Ascending aorta (tissue), 2 donors: ENCODE data around the gene SASH3. TPM values are rescaled to one million over a fixed set of nuclear protein-coding genes. Genes with fewer than 3 reads are reported as not detected.

Experiments
- DNase-seq, 2 donors: peaks; one replicate each; pipeline ENCODE4 v3.0.0-alpha.2; 2019; ENCODE audit warnings: low spot score in 2 of 2
- H3K27ac ChIP-seq, 2 donors: fragments of 200-600 bp; sonication (generic); one replicate each; pipeline ENCODE4 v1.5.1; 2016 to 2017; ENCODE audit warnings: mild to moderate bottlenecking in 1 of 2
- H3K27me3 ChIP-seq: fragments of 200-600 bp; sonication (generic); one replicate; pipeline ENCODE4 v1.5.1; 2017
- H3K36me3 ChIP-seq, 2 donors: fragments of 200-600 bp; sonication (generic); one replicate each; pipeline ENCODE4 v1.5.1; 2016
- H3K4me1 ChIP-seq, 2 donors: fragments of 200-600 bp; sonication (generic); one replicate each; pipeline ENCODE4 v1.5.1; 2016 to 2017; ENCODE audit warnings: mild to moderate bottlenecking in 1 of 2
- H3K4me3 ChIP-seq, 2 donors: fragments of 200-600 bp; sonication (generic); one replicate each; pipeline ENCODE4 v1.5.1; 2016 to 2017; ENCODE audit warnings: mild to moderate bottlenecking in 1 of 2
- H3K9me3 ChIP-seq, 2 donors: fragments of 200-600 bp; sonication (generic); one replicate each; pipeline ENCODE4 v1.5.1; 2016
- CTCF ChIP-seq, 3 experiments: fragments of 200-600 bp in 2 of 3; fragments of 450-650 bp in 1 of 3; sonication (generic) in 2 of 3; IDR thresholded peaks; one replicate each; pipeline ENCODE4 v1.5.1; 2016 to 2019; ENCODE audit warnings: antibody characterized with exemption in 3 of 3, mild to moderate bottlenecking in 1 of 3, moderate library complexity in 1 of 3
- intact Hi-C: fragments of 100-400 bp; cut with DNase I; formaldehyde crosslinking; loops from one replicate; pipeline ENCODE4 v1.15.1; 2023
- total RNA-seq: library from RNA; depleted of rRNA; stranded (reverse); fragments of >200 nt; gene quantifications from one replicate; pipeline ENCODE4 v1.1.0, GENCODE V29; 2016

SASH3 gene
- total RNA-seq, 1 donor from 2014 or later = 31.0 TPM

DNA sequence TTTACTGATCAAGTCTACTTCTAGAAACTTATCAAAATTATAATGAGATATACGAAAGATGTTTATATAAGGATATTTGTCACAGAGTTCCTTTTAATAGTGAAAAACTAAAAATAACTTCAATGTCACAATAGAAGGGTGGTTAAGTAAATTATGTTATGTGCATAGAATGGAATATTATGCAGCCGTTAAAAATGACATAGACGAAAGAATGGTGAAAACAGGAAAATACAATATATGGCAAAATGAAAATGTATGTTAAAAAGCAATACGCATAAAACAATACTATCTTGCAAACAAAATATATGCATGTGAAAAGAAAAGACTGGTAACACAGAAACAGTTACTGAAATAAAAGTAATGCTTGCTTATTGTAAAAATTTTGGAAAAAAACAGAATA lies 44.9 kb downstream of the SASH3 start:
- Histone ChIP-seq H3K27me3 (no peaks in the 10 kb centered on the region), H3K27ac (no peak overlapping the region), H3K4me3 (no peak overlapping the region), H3K4me1 (no peaks in the 10 kb centered on the region), H3K9me3 (no peaks in the 10 kb centered on the region), H3K36me3 (peaks cover 0 to 6% of the 10 kb centered on the region in 2 donors)
- intact Hi-C loops = no loop called here
- no peak for DNase-seq
- TF ChIP-seq CTCF (IDR thresholded peaks at IDR 0.05) = no peak

DNA sequence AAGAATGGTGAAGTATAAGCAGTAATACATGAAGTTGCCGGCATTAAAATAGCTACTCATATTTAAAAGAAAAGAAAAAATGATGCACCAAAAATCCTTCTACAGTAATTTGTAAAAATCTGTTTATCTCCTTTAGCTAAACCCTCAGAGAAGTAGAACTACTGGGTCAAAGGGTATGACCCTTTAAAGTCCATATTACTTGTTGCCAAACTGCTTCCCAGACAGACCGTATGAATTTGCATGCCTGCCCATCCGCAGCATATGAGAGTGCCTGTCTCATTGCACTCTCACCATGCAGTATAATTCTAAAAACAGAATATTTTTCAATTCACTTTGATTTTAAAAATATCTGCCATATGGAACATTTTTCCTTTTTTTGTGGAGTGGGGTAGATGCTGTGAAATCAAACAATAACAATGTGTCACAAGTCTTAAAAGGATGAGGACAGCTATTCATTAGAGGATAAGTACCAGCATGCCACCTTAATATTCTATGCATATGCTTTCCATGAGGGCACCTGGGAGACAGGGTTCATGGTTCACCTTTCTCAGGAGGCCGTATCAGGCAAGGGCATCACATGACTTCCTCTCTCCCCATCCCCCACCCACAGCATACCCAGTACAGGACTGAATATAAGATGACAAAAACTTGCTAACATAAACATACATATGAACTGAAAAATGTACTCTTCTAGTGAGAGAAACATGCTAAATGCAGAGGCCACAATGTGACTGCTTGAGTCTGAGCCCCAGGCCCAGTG lies 46.2 kb downstream of the SASH3 start:
- Histone ChIP-seq H3K4me3 (no peak overlapping the region), H3K4me1 (no peaks in the 10 kb centered on the region), H3K9me3 (no peaks in the 10 kb centered on the region), H3K27ac (no peak overlapping the region), H3K36me3 (peaks cover 0 to 6% of the 10 kb centered on the region in 2 donors), H3K27me3 (no peaks in the 10 kb centered on the region)
- intact Hi-C loops = no loop called here
- DNase-seq = no peak
- no peak for TF ChIP-seq CTCF (IDR thresholded peaks at IDR 0.05)

GRCh38 chrX:129830494-129830893 lies 50.7 kb downstream of the SASH3 start:
- Histone ChIP-seq H3K27me3 (no peaks in the 10 kb centered on the region), H3K36me3 (peaks cover 0 to 6% of the 10 kb centered on the region in 2 donors), H3K27ac (no peak overlapping the region), H3K4me3 (no peak overlapping the region), H3K9me3 (no peaks in the 10 kb centered on the region), H3K4me1 (no peaks in the 10 kb centered on the region)
- intact Hi-C loops = no loop called here
- DNase-seq = no peak
- TF ChIP-seq CTCF (IDR thresholded peaks at IDR 0.05) = no peak

- Histone ChIP-seq H3K36me3 (peaks cover 0 to 6% of the 10 kb centered on the region in 2 donors), H3K27me3 (no peaks in the 10 kb centered on the region), H3K27ac (no peak overlapping the region), H3K4me1 (no peaks in the 10 kb centered on the region), H3K4me3 (no peak overlapping the region), H3K9me3 (no peaks in the 10 kb centered on the region)
- no peak for TF ChIP-seq CTCF (IDR thresholded peaks at IDR 0.05)
- intact Hi-C loops = no loop called here
- DNase-seq = no peak
Observed at GRCh38 chrX:129831091-129831885, 51.5 kb downstream of the SASH3 start.

DNA sequence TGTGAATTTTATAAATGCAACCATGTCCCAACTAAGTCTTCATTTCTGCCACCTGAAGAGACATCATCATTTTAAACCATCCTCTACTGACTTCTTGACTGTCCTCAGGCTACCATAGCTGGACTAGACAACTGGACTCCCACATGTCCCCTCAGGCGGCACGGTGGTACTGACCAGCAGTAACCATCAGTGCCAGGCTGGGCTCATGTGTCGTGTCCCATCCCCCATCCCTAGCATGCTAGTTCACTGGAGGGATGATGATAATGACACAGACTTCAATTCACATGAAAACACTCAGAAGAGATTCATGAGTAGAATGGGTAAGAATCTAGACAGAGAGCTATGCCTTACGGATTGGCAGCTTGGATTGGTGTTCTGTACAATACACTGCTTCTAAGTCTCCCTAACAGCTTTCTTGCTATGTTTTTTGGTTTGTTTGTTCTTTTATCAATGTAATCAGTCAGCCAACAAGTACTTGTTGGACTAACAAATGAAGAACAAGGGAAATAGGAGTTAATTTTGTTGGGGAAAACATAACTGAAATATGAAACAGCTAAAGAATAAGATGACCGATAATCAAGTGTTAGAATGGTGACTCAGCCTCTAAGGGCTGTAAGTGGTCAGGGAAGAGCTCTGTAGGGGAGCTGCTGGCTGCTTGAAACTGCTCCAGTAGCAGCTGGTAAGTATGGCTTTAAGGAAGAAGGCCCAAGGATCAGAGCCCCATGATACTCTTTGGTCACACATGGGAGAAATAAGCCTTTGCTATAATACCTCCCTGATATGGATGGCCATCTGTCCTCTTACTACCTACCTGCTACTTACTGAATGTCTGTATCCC lies 53.6 kb downstream of the SASH3 start:
- H3K4me3 ChIP-seq = no peak overlapping the region
- TF ChIP-seq CTCF (IDR thresholded peaks at IDR 0.05) = no peak
- no peaks in the 10 kb centered on the region for H3K36me3 ChIP-seq
- intact Hi-C loops = no loop called here
- H3K27ac ChIP-seq = no peak overlapping the region
- no peak for DNase-seq
- H3K4me1 ChIP-seq = no peaks in the 10 kb centered on the region
- no peaks in the 10 kb centered on the region for H3K27me3 ChIP-seq
- no peaks in the 10 kb centered on the region for H3K9me3 ChIP-seq
